Mammary epithelial cell (primary cell): ENCODE data around the gene KLHL41.

Experiments used
- EZH2 ChIP-seq: IDR thresholded peaks from 2 replicates; pipeline ENCODE4 v1.6.1; 2012; ENCODE audit warnings: low read length, inconsistent platforms, borderline replicate concordance
- TF ChIP-seq, protein P1 (sequence below), 2 donors: IDR thresholded peaks in 1 of 2; conservative IDR thresholded peaks in 1 of 2; 2 replicates each; pipeline ENCODE4 v1.5.1; 2011 to 2012; ENCODE audit warnings: inconsistent platforms in 2 of 2, low read length in 2 of 2, mild to moderate bottlenecking in 2 of 2, control low read depth in 1 of 2, low read depth in 1 of 2; ENCODE audit not compliant: insufficient read depth in 1 of 2; ENCODE audit errors: extremely low read depth in 1 of 2

DNA sequence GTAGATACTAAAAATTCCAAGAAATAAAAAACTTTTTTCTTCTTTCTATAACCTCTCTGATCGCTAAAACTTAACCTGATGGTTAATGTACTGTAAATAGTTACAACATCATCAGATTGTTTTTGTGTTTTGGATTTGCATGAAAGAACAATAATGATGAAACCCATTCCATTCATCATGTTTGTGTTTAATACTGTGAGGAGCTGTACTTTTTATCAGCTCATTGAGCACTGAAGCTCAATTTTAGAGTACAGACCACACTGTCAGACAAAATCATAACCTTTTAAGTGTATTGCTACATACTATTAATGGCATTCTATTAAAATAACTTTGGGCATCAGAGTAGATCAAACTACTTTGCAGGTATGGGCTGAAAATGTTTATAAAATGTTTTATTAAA is 45.0 kb upstream of the KLHL41 start:
- TF ChIP-seq, protein P1, sequence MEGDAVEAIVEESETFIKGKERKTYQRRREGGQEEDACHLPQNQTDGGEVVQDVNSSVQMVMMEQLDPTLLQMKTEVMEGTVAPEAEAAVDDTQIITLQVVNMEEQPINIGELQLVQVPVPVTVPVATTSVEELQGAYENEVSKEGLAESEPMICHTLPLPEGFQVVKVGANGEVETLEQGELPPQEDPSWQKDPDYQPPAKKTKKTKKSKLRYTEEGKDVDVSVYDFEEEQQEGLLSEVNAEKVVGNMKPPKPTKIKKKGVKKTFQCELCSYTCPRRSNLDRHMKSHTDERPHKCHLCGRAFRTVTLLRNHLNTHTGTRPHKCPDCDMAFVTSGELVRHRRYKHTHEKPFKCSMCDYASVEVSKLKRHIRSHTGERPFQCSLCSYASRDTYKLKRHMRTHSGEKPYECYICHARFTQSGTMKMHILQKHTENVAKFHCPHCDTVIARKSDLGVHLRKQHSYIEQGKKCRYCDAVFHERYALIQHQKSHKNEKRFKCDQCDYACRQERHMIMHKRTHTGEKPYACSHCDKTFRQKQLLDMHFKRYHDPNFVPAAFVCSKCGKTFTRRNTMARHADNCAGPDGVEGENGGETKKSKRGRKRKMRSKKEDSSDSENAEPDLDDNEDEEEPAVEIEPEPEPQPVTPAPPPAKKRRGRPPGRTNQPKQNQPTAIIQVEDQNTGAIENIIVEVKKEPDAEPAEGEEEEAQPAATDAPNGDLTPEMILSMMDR (conservative IDR thresholded peaks at IDR 0.05 in 1 of 2, IDR thresholded peaks at IDR 0.05 in 1 of 2; ENCODE audit: extremely low read depth in 1 of 2, insufficient read depth in 1 of 2, low read depth in 1 of 2, low read length in 2 of 2): no peak
- TF ChIP-seq EZH2: no peak
